ENCODE measurements around the gene CTRB1. TPM values are rescaled to one million over a fixed set of nuclear protein-coding genes. Genes with fewer than 3 reads are reported as not detected.
A peak's percentile ranks its signal among the peaks of the same experiment; 100 is the strongest.

CTRB1 gene
- total and polyA plus RNA-seq, 8 donors: 14,339 to 37,242 (median 26,434) TPM

DNA sequence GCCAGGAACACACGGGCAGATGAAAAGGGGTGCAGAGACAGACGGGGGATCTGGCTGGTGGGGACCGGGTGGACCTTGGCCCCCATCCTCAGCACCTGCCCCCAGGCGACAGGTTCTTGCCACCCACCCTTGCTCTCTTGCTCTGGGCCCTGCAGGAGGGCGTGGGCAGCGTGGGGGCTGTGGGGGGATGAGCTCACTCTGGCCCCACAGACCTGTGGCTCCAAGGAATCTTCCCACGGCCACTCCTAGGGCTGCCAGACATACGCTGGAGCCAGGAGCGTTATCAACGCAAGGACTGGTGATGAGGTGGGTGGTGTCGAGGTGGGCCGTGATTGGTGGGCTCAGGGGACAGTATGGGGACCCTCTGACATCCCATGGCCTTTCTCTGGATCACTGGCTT is 6.3 kb downstream of the CTRB1 start:
- TF ChIP-seq CTCF (IDR thresholded peaks at IDR 0.05): no peak
- H3K36me3 ChIP-seq: peaks cover 0 to 27% (median 0%) of the 10 kb centered on the region in 3 donors
- intact Hi-C loops (cut with DNase I): loop anchor here in 1 of 3 donors (2.0 kb wide), 1 partner anchor 18 kb away; the partner anchor contains the start of gene CTRB2
- DNase-seq (peak in 4 of 6 donors; percentile 71 to 89 (median 78)), ATAC-seq (peak; percentile 0 to 1 (median 0)), FAIRE-seq (no peak)
- H3K4me3 ChIP-seq: peak overlapping the region; percentile 12 to 59 (median 46)
- H3K9me3 ChIP-seq: no peaks in the 10 kb centered on the region
- no peaks in the 10 kb centered on the region for H3K4me1 ChIP-seq
- 21 to 27% methylated on average over 12 of the region's 12 CpGs for WGBS, 2 donors
- H3K27me3 ChIP-seq: no peaks in the 10 kb centered on the region
- peak overlapping the region; percentile 66 to 93 (median 82) for H3K27ac ChIP-seq

- DNase-seq (peak; percentile 70 to 93 (median 83)), ATAC-seq (peak; percentile 1 to 7 (median 2)), FAIRE-seq (no peak)
- peak overlapping the region; percentile 66 to 93 (median 82) for H3K27ac ChIP-seq
- intact Hi-C loops (cut with DNase I): loop anchor here in 2 of 3 donors (2.0 kb wide), 1 partner anchor 19 kb away; the partner anchor contains the start of gene CTRB2 (in 2 of the 2)
- H3K4me1 ChIP-seq: no peaks in the 10 kb centered on the region
- no peak for TF ChIP-seq CTCF (IDR thresholded peaks at IDR 0.05)
- peak overlapping the region in 3 of 4 donors; percentile 45 to 59 (median 48) for H3K4me3 ChIP-seq
- H3K27me3 ChIP-seq: no peaks in the 10 kb centered on the region
- H3K36me3 ChIP-seq: peaks cover 0 to 23% (median 0%) of the 10 kb centered on the region in 3 donors
- 29 to 30% methylated on average over 22 to 26 of the region's 26 CpGs for WGBS, 2 donors
- no peaks in the 10 kb centered on the region for H3K9me3 ChIP-seq
Observed at GRCh38 chr16:75225678-75226515, 7.1 kb downstream of the CTRB1 start.

- ATAC-seq: peak; percentile 3 to 13 (median 6)
- no peak for FAIRE-seq
- TF ChIP-seq CTCF (IDR thresholded peaks at IDR 0.05): no peak
- 29 to 31% methylated on average over 22 of the region's 22 CpGs for WGBS, 2 donors
- Histone ChIP-seq H3K4me1 (no peaks in the 10 kb centered on the region), H3K4me3 (peak overlapping the region in 1 of 4 donors; percentile 59), H3K9me3 (no peaks in the 10 kb centered on the region), H3K36me3 (peaks cover 0 to 31% (median 0%) of the 10 kb centered on the region in 3 donors), H3K27me3 (no peaks in the 10 kb centered on the region), H3K27ac (peak overlapping the region; percentile 66 to 93 (median 82))
- peak; percentile 66 to 93 (median 84) for DNase-seq
- intact Hi-C loops (cut with DNase I): loop anchor here in 1 of 3 donors (2.0 kb wide), 1 partner anchor 20 kb away; the partner anchor contains the start of gene CTRB2
Observed at GRCh38 chr16:75226550-75227360, 8.0 kb downstream of the CTRB1 start.

GRCh38 chr16:75227361-75228142 is 8.8 kb downstream of the CTRB1 start:
- no peak for TF ChIP-seq CTCF (IDR thresholded peaks at IDR 0.05)
- Histone ChIP-seq H3K36me3 (peaks cover 0 to 38% (median 0%) of the 10 kb centered on the region in 3 donors), H3K4me3 (peak overlapping the region in 1 of 4 donors; percentile 1), H3K27ac (peak overlapping the region; percentile 42 to 93 (median 56)), H3K27me3 (no peaks in the 10 kb centered on the region), H3K9me3 (no peaks in the 10 kb centered on the region), H3K4me1 (no peaks in the 10 kb centered on the region)
- DNase-seq (peak in 4 of 6 donors; percentile 62 to 92 (median 82)), ATAC-seq (peak; percentile 1 to 8 (median 4)), FAIRE-seq (no peak)
- intact Hi-C loops (cut with DNase I): loop anchor here in 1 of 3 donors (2.0 kb wide), 1 partner anchor 21 kb away; the partner anchor contains the start of gene CTRB2
- WGBS, 2 donors: 38 to 41% methylated on average over 18 of the region's 18 CpGs
